GM12864 (cell line): Measurements from ENCODE around the gene ZNF606.
A peak's percentile ranks its signal among the peaks of the same experiment; 100 is the strongest.

Source experiments
- DNase-seq: peaks from one replicate; pipeline ENCODE4 v3.0.0-alpha.2; 2011; ENCODE audit warnings: low read depth
- H3K4me3 ChIP-seq: 2 replicates; pipeline ENCODE4 v1.5.1; 2011; ENCODE audit warnings: mild to moderate bottlenecking, low read depth, low read length, control low read depth
- CTCF ChIP-seq: IDR thresholded peaks from 2 replicates; pipeline ENCODE4 v1.5.1; 2011; ENCODE audit warnings: low read depth, mild to moderate bottlenecking, moderate library complexity, low read length, control low read depth, inconsistent platforms; ENCODE audit errors: missing control alignments

Gene ZNF606

GRCh38 chr19:58001895-58002369, 688 bp downstream of the ZNF606 start:
- TF ChIP-seq CTCF: no peak
- peak overlapping the region; percentile 69 for H3K4me3 ChIP-seq
- no peak for DNase-seq

GRCh38 chr19:58000677-58001076, 1.9 kb downstream of the ZNF606 start:
- DNase-seq: no peak
- no peak for TF ChIP-seq CTCF
- no peak overlapping the region for H3K4me3 ChIP-seq

- no peak for DNase-seq
- no peak overlapping the region for H3K4me3 ChIP-seq
- no peak for TF ChIP-seq CTCF
These were observed 9.8 kb downstream of the ZNF606 start for GRCh38 chr19:57992841-57993240.

GRCh38 chr19:57978586-57979289, 23.9 kb downstream of the ZNF606 start:
- TF ChIP-seq CTCF: no peak
- no peak overlapping the region for H3K4me3 ChIP-seq
- DNase-seq: no peak

- TF ChIP-seq CTCF: no peak
- H3K4me3 ChIP-seq: no peak within 1 kb of the TSS
- no peak for DNase-seq
These were observed 28.2 kb downstream of the ZNF606 start, which contains the start of gene C19orf18 for GRCh38 chr19:57974434-57974833. C19orf18 (minus strand) TSS chr19:57974534; CDS start chr19:57974432, 102 bp downstream.

- no peak overlapping the region for H3K4me3 ChIP-seq
- TF ChIP-seq CTCF: no peak
- no peak for DNase-seq
These were observed 37.9 kb downstream of the ZNF606 start for GRCh38 chr19:57964761-57965160.

GRCh38 chr19:57961785-57962184, 40.8 kb downstream of the ZNF606 start:
- DNase-seq: no peak
- TF ChIP-seq CTCF: no peak
- H3K4me3 ChIP-seq: no peak overlapping the region
